Central memory CD8-positive, alpha-beta T cell (primary cell): ENCODE measurements around the gene XPO6.
A peak's percentile ranks its signal among the peaks of the same experiment; 100 is the strongest.

Experiments
- ATAC-seq: fragments of 150-1000 bp; cut with Tn5 transposase; replicated peaks from 2 replicates; pipeline ENCODE4 v1.10.0; 2022; ENCODE audit warnings: mild to moderate bottlenecking, moderate FRiP score, moderate number of reproducible peaks; ENCODE audit not compliant: poor library complexity, severe bottlenecking; ENCODE audit errors: extremely low read depth
- DNase-seq, 2 donors: peaks; one replicate each; pipeline ENCODE4 v3.0.0; 2021; ENCODE audit warnings: low spot score in 2 of 2
- H3K27ac Mint-ChIP-seq: one replicate; pipeline ENCODE4 v1.8.0; 2022; ENCODE audit warnings: low read depth, mild to moderate bottlenecking, moderate library complexity, mixed read lengths
- H3K27me3 Mint-ChIP-seq: one replicate; pipeline ENCODE4 v1.8.0; 2022; ENCODE audit warnings: mixed read lengths
- H3K36me3 Mint-ChIP-seq: one replicate; pipeline ENCODE4 v1.8.0; 2022; ENCODE audit warnings: mild to moderate bottlenecking, moderate library complexity, mixed read lengths; ENCODE audit not compliant: insufficient read depth
- H3K4me1 Mint-ChIP-seq: one replicate; pipeline ENCODE4 v1.8.0; 2022; ENCODE audit warnings: mixed read lengths
- H3K4me3 Mint-ChIP-seq: one replicate; pipeline ENCODE4 v1.8.0; 2022; ENCODE audit warnings: mild to moderate bottlenecking, moderate library complexity, mixed read lengths
- H3K9me3 Mint-ChIP-seq: one replicate; pipeline ENCODE4 v1.8.0; 2022; ENCODE audit warnings: mixed read lengths

The XPO6 gene

GRCh38 chr16:28188085-28188916, 23.5 kb downstream of the XPO6 start:
- H3K9me3 Mint-ChIP-seq: no peaks in the 10 kb centered on the region
- H3K4me3 Mint-ChIP-seq: peak overlapping the region; percentile 60
- ATAC-seq (no peak), DNase-seq (no peak)
- H3K27me3 Mint-ChIP-seq: no peaks in the 10 kb centered on the region
- peaks cover 17% of the 10 kb centered on the region for H3K36me3 Mint-ChIP-seq
- H3K4me1 Mint-ChIP-seq: peaks cover 86% of the 10 kb centered on the region
- H3K27ac Mint-ChIP-seq: peak overlapping the region; percentile 88

- Mint-ChIP-seq H3K4me1 (peaks cover 85% of the 10 kb centered on the region), H3K4me3 (peak overlapping the region; percentile 69), H3K27me3 (no peaks in the 10 kb centered on the region), H3K9me3 (no peaks in the 10 kb centered on the region), H3K27ac (peak overlapping the region; percentile 88), H3K36me3 (peaks cover 15% of the 10 kb centered on the region)
- peak; percentile 56 for ATAC-seq
- no peak for DNase-seq
Measured at GRCh38 chr16:28187595-28188004, 24.2 kb downstream of the XPO6 start.

GRCh38 chr16:28186752-28187151, 25.0 kb downstream of the XPO6 start:
- peak; percentile 69 for ATAC-seq
- H3K27me3 Mint-ChIP-seq: no peaks in the 10 kb centered on the region
- peak overlapping the region; percentile 69 for H3K4me3 Mint-ChIP-seq
- H3K9me3 Mint-ChIP-seq: no peaks in the 10 kb centered on the region
- H3K27ac Mint-ChIP-seq: peak overlapping the region; percentile 88
- DNase-seq: no peak
- H3K4me1 Mint-ChIP-seq: peaks cover 90% of the 10 kb centered on the region
- peaks cover 15% of the 10 kb centered on the region for H3K36me3 Mint-ChIP-seq

- H3K27ac Mint-ChIP-seq: peak overlapping the region; percentile 88
- no peak for ATAC-seq
- H3K36me3 Mint-ChIP-seq: peaks cover 17% of the 10 kb centered on the region
- H3K4me3 Mint-ChIP-seq: peak overlapping the region; percentile 2
- no peak for DNase-seq
- no peaks in the 10 kb centered on the region for H3K9me3 Mint-ChIP-seq
- H3K27me3 Mint-ChIP-seq: no peaks in the 10 kb centered on the region
- H3K4me1 Mint-ChIP-seq: peaks cover 94% of the 10 kb centered on the region
Measured at GRCh38 chr16:28185696-28186095, 26.1 kb downstream of the XPO6 start.

GRCh38 chr16:28184625-28185024, 27.1 kb downstream of the XPO6 start:
- no peak overlapping the region for H3K4me3 Mint-ChIP-seq
- peak overlapping the region; percentile 64 for H3K27ac Mint-ChIP-seq
- ATAC-seq (no peak), DNase-seq (no peak)
- no peaks in the 10 kb centered on the region for H3K9me3 Mint-ChIP-seq
- peaks cover 89% of the 10 kb centered on the region for H3K4me1 Mint-ChIP-seq
- no peaks in the 10 kb centered on the region for H3K27me3 Mint-ChIP-seq
- peaks cover 21% of the 10 kb centered on the region for H3K36me3 Mint-ChIP-seq

- peaks cover 21% of the 10 kb centered on the region for H3K36me3 Mint-ChIP-seq
- H3K27ac Mint-ChIP-seq: peak overlapping the region; percentile 64
- DNase-seq: no peak
Measured at GRCh38 chr16:28183930-28184329, 27.8 kb downstream of the XPO6 start.

GRCh38 chr16:28183484-28183883, 28.3 kb downstream of the XPO6 start:
- Mint-ChIP-seq H3K4me3 (no peak overlapping the region), H3K27ac (peak overlapping the region; percentile 22), H3K36me3 (peaks cover 20% of the 10 kb centered on the region), H3K27me3 (no peaks in the 10 kb centered on the region), H3K9me3 (no peaks in the 10 kb centered on the region), H3K4me1 (peaks cover 80% of the 10 kb centered on the region)
- DNase-seq (no peak), ATAC-seq (no peak)

More at GRCh38 chr16:28183930-28184329, 27.8 kb downstream of the XPO6 start:
- peaks cover 85% of the 10 kb centered on the region for H3K4me1 Mint-ChIP-seq
- H3K27me3 Mint-ChIP-seq: no peaks in the 10 kb centered on the region
- no peak for ATAC-seq
- H3K9me3 Mint-ChIP-seq: no peaks in the 10 kb centered on the region
- H3K4me3 Mint-ChIP-seq: peak overlapping the region; percentile 8

GRCh38 chr16:28182801-28183200, 29.0 kb downstream of the XPO6 start:
- peaks cover 75% of the 10 kb centered on the region for H3K4me1 Mint-ChIP-seq
- no peak for ATAC-seq
- H3K9me3 Mint-ChIP-seq: no peaks in the 10 kb centered on the region
- H3K27ac Mint-ChIP-seq: peak overlapping the region; percentile 22
- no peak for DNase-seq
- no peak overlapping the region for H3K4me3 Mint-ChIP-seq
- H3K36me3 Mint-ChIP-seq: peaks cover 22% of the 10 kb centered on the region
- no peaks in the 10 kb centered on the region for H3K27me3 Mint-ChIP-seq

- peak overlapping the region; percentile 9 for H3K27ac Mint-ChIP-seq
- ATAC-seq (no peak), DNase-seq (no peak)
- H3K9me3 Mint-ChIP-seq: no peaks in the 10 kb centered on the region
- peak overlapping the region; percentile 44 for H3K4me3 Mint-ChIP-seq
- peaks cover 69% of the 10 kb centered on the region for H3K4me1 Mint-ChIP-seq
- peaks cover 25% of the 10 kb centered on the region for H3K36me3 Mint-ChIP-seq
- H3K27me3 Mint-ChIP-seq: no peaks in the 10 kb centered on the region
Measured at GRCh38 chr16:28182183-28182582, 29.6 kb downstream of the XPO6 start.

GRCh38 chr16:28181515-28181914, 30.2 kb downstream of the XPO6 start:
- no peak for DNase-seq
- Mint-ChIP-seq H3K27me3 (no peaks in the 10 kb centered on the region), H3K4me3 (peak overlapping the region; percentile 44), H3K27ac (peak overlapping the region; percentile 9), H3K4me1 (peaks cover 62% of the 10 kb centered on the region), H3K36me3 (peaks cover 28% of the 10 kb centered on the region), H3K9me3 (no peaks in the 10 kb centered on the region)
- ATAC-seq: no peak

GRCh38 chr16:28180655-28181460, 30.9 kb downstream of the XPO6 start:
- Mint-ChIP-seq H3K36me3 (peaks cover 31% of the 10 kb centered on the region), H3K27ac (peak overlapping the region; percentile 73), H3K9me3 (no peaks in the 10 kb centered on the region), H3K4me1 (peaks cover 56% of the 10 kb centered on the region), H3K27me3 (no peaks in the 10 kb centered on the region), H3K4me3 (peak overlapping the region; percentile 44)
- ATAC-seq: peak; percentile 54
- no peak for DNase-seq

- H3K27me3 Mint-ChIP-seq: no peaks in the 10 kb centered on the region
- peaks cover 58% of the 10 kb centered on the region for H3K4me1 Mint-ChIP-seq
- peaks cover 40% of the 10 kb centered on the region for H3K36me3 Mint-ChIP-seq
- DNase-seq (no peak), ATAC-seq (no peak)
- H3K4me3 Mint-ChIP-seq: no peak overlapping the region
- H3K9me3 Mint-ChIP-seq: no peaks in the 10 kb centered on the region
- no peak overlapping the region for H3K27ac Mint-ChIP-seq
Measured at GRCh38 chr16:28179354-28179753, 32.4 kb downstream of the XPO6 start.
